OCI-LY1 (cell line): ENCODE measurements around the gene TPP1.

ENCODE experiments used
- CTCF ChIP-seq: fragments of 200-600 bp; sonication (generic), shearing (Covaris generic); IDR thresholded peaks from 2 replicates; pipeline ENCODE4 v1.5.1; 2017; ENCODE audit warnings: mild to moderate bottlenecking, antibody characterized with exemption, low read length, moderate library complexity, mixed read lengths
- EZH2 ChIP-seq: fragments of 200-600 bp; sonication (generic), shearing (Covaris generic); IDR thresholded peaks from 2 replicates; pipeline ENCODE4 v1.8.0; 2017; ENCODE audit warnings: borderline replicate concordance, mixed run types, mild to moderate bottlenecking, antibody characterized with exemption, low read length, moderate library complexity, mixed read lengths

DNA sequence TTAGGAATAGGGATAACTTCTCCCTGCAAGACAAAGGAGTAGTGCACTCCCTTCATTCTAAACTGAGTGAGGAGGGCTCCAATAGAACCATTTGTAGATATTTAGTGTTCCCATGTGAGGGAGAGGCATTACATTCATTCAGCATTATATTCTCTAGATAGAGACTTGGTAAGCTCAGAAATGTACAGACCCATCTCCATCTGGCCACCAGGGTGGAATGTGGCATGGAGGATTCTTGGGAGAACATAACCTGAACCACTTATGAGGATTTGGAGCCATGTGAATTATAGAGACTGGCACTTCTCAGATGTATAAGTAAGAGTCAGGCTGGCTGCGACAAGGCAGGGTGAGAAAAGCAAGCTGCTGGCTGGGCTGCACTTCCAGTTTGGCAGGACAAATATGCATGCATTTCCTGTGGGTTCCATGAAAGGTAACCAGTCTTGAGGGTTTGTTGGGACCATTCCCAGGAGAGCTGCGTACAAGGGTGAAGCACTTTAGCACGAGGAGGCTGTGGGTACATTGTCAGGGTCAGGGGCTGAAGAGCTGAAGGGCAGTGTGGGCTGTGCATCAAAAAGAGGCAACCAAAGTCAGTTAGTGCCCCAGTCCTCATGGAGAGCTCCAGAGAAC is 25.0 kb downstream of the TPP1 start:
- TF ChIP-seq CTCF (no peak), EZH2 (no peak)
